Hepatocyte (in vitro differentiated cells): ENCODE data around the gene PHLDB2. TPM values are rescaled to one million over a fixed set of nuclear protein-coding genes. Genes with fewer than 3 reads are reported as not detected.

ENCODE experiments used
- DNase-seq: peaks from one replicate; pipeline ENCODE4 v3.0.0-alpha.2; 2016; ENCODE audit warnings: low spot score
- H2AFZ ChIP-seq: fragments of 200-600 bp; sonication (generic); 2 replicates; pipeline ENCODE4 v1.6.0; 2016; ENCODE audit warnings: antibody characterized with exemption, mild to moderate bottlenecking
- H3K27ac ChIP-seq: fragments of 200-600 bp; sonication (generic); 2 replicates; pipeline ENCODE4 v1.5.1; 2016; ENCODE audit warnings: mild to moderate bottlenecking
- H3K27me3 ChIP-seq: fragments of 200-600 bp; sonication (generic); 2 replicates; pipeline ENCODE4 v1.6.1; 2016
- H3K36me3 ChIP-seq: fragments of 200-600 bp; sonication (generic); replicated peaks from 2 replicates; pipeline ENCODE4 v1.5.1; 2016; ENCODE audit warnings: low read depth; ENCODE audit not compliant: insufficient read depth
- H3K4me1 ChIP-seq: fragments of 200-600 bp; sonication (generic); 2 replicates; pipeline ENCODE4 v1.5.1; 2016; ENCODE audit warnings: mild to moderate bottlenecking, moderate library complexity; ENCODE audit not compliant: insufficient read depth
- H3K4me2 ChIP-seq: fragments of 200-600 bp; sonication (generic); 2 replicates; pipeline ENCODE4 v1.6.0; 2016
- H3K4me3 ChIP-seq: fragments of 200-600 bp; sonication (generic); 2 replicates; pipeline ENCODE4 v1.5.1; 2016; ENCODE audit warnings: mild to moderate bottlenecking
- H3K79me2 ChIP-seq: fragments of 200-600 bp; sonication (generic); 2 replicates; pipeline ENCODE4 v1.6.0; 2017; ENCODE audit warnings: mild to moderate bottlenecking
- H3K9me2 ChIP-seq: fragments of 200-600 bp; sonication (generic); replicated peaks from 2 replicates; pipeline ENCODE4 v1.6.0; 2017; ENCODE audit warnings: mild to moderate bottlenecking; ENCODE audit not compliant: insufficient read depth
- H3K9me3 ChIP-seq: fragments of 200-600 bp; sonication (generic); 2 replicates; pipeline ENCODE4 v1.5.1; 2016; ENCODE audit warnings: low read depth, mild to moderate bottlenecking
- H4K20me1 ChIP-seq: fragments of 200-600 bp; sonication (generic); 2 replicates; pipeline ENCODE4 v1.6.0; 2016; ENCODE audit warnings: mild to moderate bottlenecking; ENCODE audit not compliant: insufficient read depth, poor library complexity, severe bottlenecking
- CTCF ChIP-seq: fragments of 200-600 bp; sonication (generic); IDR thresholded peaks from 2 replicates; pipeline ENCODE4 v1.5.1; 2016; ENCODE audit warnings: antibody characterized with exemption, mild to moderate bottlenecking; ENCODE audit not compliant: poor library complexity
- EZH2 ChIP-seq: fragments of 200-600 bp; sonication (generic); IDR thresholded peaks from 2 replicates; pipeline ENCODE4 v1.6.1; 2016; ENCODE audit warnings: antibody characterized with exemption, mild to moderate bottlenecking, borderline replicate concordance
- EZH2phosphoT487 ChIP-seq: fragments of 200-600 bp; sonication (generic); IDR thresholded peaks from one replicate; pipeline ENCODE4 v1.6.1; 2018; ENCODE audit warnings: antibody characterized with exemption, mild to moderate bottlenecking, low read depth, moderate library complexity; ENCODE audit not compliant: unreplicated experiment, severe bottlenecking
- WGBS: methylation state at CpG from one replicate; pipeline ENCODE4 v1.1.6; 2016; ENCODE audit warnings: low lambda C conversion rate; ENCODE audit errors: missing lambda C conversion rate; 5-methylcytosine and 5-hydroxymethylcytosine counted together
- polyA plus RNA-seq: library from polyadenylated mRNA; unstranded; fragments of >200 nt; fragmentation: Nextera tagmentation; extraction: Ambion mirVana; gene quantifications from 2 replicates; pipeline ENCODE4 v1.2.1, GENCODE V29; 2016
- total RNA-seq: library from RNA; depleted of rRNA; stranded (reverse); fragments of >200 nt; gene quantifications from 2 replicates; pipeline ENCODE4 v1.2.3, GENCODE V29; 2014

Gene PHLDB2
- total and polyA plus RNA-seq, 2 experiments from 2014 or later: 49.0 to 52.7 TPM

GRCh38 chr3:111936967-111937366 lies 77.9 kb downstream of the PHLDB2 start:
- no peaks in the 10 kb centered on the region for H4K20me1 ChIP-seq
- no peaks in the 10 kb centered on the region for H3K27me3 ChIP-seq
- H3K4me1 ChIP-seq: peaks cover 34% of the 10 kb centered on the region
- no peaks in the 10 kb centered on the region for H3K36me3 ChIP-seq
- H3K9me2 ChIP-seq: no peaks in the 10 kb centered on the region
- no peak overlapping the region for H3K4me3 ChIP-seq
- no peak overlapping the region for H2AFZ ChIP-seq
- TF ChIP-seq EZH2phosphoT487 (no peak), CTCF (no peak), EZH2 (no peak)
- no peaks in the 10 kb centered on the region for H3K79me2 ChIP-seq
- no peak overlapping the region for H3K4me2 ChIP-seq
- H3K27ac ChIP-seq: peak overlapping the region; percentile 42
- 97% methylated on average over 1 of the region's 1 CpG for WGBS
- no peaks in the 10 kb centered on the region for H3K9me3 ChIP-seq
- no peak for DNase-seq

DNA sequence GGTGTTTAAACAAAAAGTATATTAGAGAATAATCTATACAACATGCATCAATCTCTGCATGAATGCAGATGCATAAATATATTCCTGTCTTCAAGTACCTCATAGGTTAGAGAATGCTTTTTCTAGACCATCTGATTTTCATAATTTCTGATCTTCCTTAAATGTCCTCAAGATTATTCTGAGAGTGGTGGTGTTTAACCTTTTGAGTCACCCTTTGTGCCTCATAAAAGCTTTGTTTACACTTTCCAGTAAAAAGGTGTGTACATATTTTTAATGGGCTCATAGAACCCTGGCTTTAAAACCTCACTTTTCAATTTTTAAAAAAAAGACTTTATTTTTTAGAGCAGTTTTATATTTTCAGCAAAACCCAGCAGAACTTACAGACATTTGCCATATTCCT lies 78.8 kb downstream of the PHLDB2 start:
- Histone ChIP-seq H3K4me1 (peaks cover 32% of the 10 kb centered on the region), H3K27ac (no peak overlapping the region), H3K36me3 (no peaks in the 10 kb centered on the region), H4K20me1 (no peaks in the 10 kb centered on the region), H3K79me2 (no peaks in the 10 kb centered on the region), H3K4me3 (no peak overlapping the region), H2AFZ (no peak overlapping the region), H3K4me2 (no peak overlapping the region), H3K9me3 (no peaks in the 10 kb centered on the region), H3K9me2 (no peaks in the 10 kb centered on the region), H3K27me3 (no peaks in the 10 kb centered on the region)
- DNase-seq: no peak
- no peak for TF ChIP-seq EZH2phosphoT487
- TF ChIP-seq EZH2: no peak
- no peak for TF ChIP-seq CTCF

DNA sequence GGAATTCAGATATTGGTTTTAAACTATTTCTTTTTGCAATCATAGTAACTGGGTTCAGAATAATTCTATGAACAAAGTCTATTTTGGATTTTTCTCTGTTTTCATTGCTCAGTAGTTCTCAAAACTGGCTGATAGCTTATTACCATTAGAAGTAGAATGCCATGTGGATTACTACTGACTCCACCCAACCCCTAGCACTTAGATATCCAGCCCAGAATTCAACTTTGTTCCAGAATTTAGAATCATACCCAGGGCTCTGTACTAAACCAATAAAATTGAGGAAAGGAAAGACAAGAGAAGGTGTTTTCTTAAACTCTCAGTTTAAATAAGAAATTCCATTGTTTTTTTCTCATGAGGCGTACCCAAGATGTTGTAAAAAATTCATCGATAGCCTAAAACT lies 80.8 kb downstream of the PHLDB2 start:
- peaks cover 13% of the 10 kb centered on the region for H3K4me1 ChIP-seq
- no peaks in the 10 kb centered on the region for H3K27me3 ChIP-seq
- WGBS: 85% methylated on average over 2 of the region's 2 CpGs
- no peaks in the 10 kb centered on the region for H3K9me3 ChIP-seq
- H3K27ac ChIP-seq: no peak overlapping the region
- no peaks in the 10 kb centered on the region for H3K36me3 ChIP-seq
- H3K9me2 ChIP-seq: no peaks in the 10 kb centered on the region
- H4K20me1 ChIP-seq: no peaks in the 10 kb centered on the region
- no peaks in the 10 kb centered on the region for H3K79me2 ChIP-seq
- H2AFZ ChIP-seq: no peak overlapping the region
- H3K4me3 ChIP-seq: no peak overlapping the region
- H3K4me2 ChIP-seq: no peak overlapping the region
- TF ChIP-seq EZH2 (no peak), EZH2phosphoT487 (no peak), CTCF (no peak)
- DNase-seq: no peak

GRCh38 chr3:111943533-111943932 lies 84.5 kb downstream of the PHLDB2 start:
- no peaks in the 10 kb centered on the region for H3K36me3 ChIP-seq

More at GRCh38 chr3:111943533-111943932, 84.5 kb downstream of the PHLDB2 start:
- Histone ChIP-seq H3K9me2 (no peaks in the 10 kb centered on the region), H4K20me1 (no peaks in the 10 kb centered on the region), H3K27ac (no peak overlapping the region), H3K4me3 (no peak overlapping the region), H2AFZ (no peak overlapping the region), H3K4me1 (no peaks in the 10 kb centered on the region), H3K27me3 (no peaks in the 10 kb centered on the region), H3K79me2 (no peaks in the 10 kb centered on the region), H3K9me3 (no peaks in the 10 kb centered on the region), H3K4me2 (no peak overlapping the region)
- DNase-seq: no peak
- WGBS: 93% methylated on average over 2 of the region's 2 CpGs
- TF ChIP-seq EZH2phosphoT487: no peak
- no peak for TF ChIP-seq EZH2
